Osteoblast (primary cell): ENCODE data around the gene HRH2. TPM values are rescaled to one million over a fixed set of nuclear protein-coding genes. Genes with fewer than 3 reads are reported as not detected.

Experiments used
- DNase-seq: peaks from one replicate; pipeline ENCODE4 v3.0.0; 2011; ENCODE audit warnings: low spot score, mixed read lengths; ENCODE audit not compliant: insufficient read length; ENCODE audit errors: missing footprints
- H2AFZ ChIP-seq: 2 replicates; pipeline ENCODE4 v1.6.0; 2011; ENCODE audit warnings: mild to moderate bottlenecking, low read length
- H3K27ac ChIP-seq: 2 replicates; pipeline ENCODE4 v1.5.1; 2011; ENCODE audit warnings: mild to moderate bottlenecking, low read depth, low read length, moderate library complexity
- H3K27me3 ChIP-seq: 2 replicates; pipeline ENCODE4 v1.6.0; 2012; ENCODE audit warnings: mild to moderate bottlenecking, control low read depth, inconsistent platforms, low read length, moderate library complexity; ENCODE audit not compliant: insufficient read depth
- H3K36me3 ChIP-seq: 2 replicates; pipeline ENCODE4 v1.5.1; 2011; ENCODE audit warnings: mild to moderate bottlenecking, low read length, control low read depth, moderate library complexity; ENCODE audit not compliant: insufficient read depth
- H3K4me1 ChIP-seq: 2 replicates; pipeline ENCODE4 v1.5.1; 2011; ENCODE audit warnings: mild to moderate bottlenecking, low read length, control low read depth, moderate library complexity; ENCODE audit not compliant: insufficient read depth
- H3K4me2 ChIP-seq: 2 replicates; pipeline ENCODE4 v1.6.0; 2011; ENCODE audit warnings: mild to moderate bottlenecking, low read length; ENCODE audit not compliant: insufficient read depth
- H3K4me3 ChIP-seq: fragments of 200-600 bp; sonication (generic); 3 replicates; pipeline ENCODE4 v1.5.1; 2012; ENCODE audit warnings: mild to moderate bottlenecking, low read length, inconsistent platforms; ENCODE audit not compliant: insufficient read depth
- H3K79me2 ChIP-seq: 2 replicates; pipeline ENCODE4 v1.6.0; 2012; ENCODE audit warnings: mild to moderate bottlenecking, low read length, control low read depth, inconsistent platforms; ENCODE audit not compliant: insufficient read depth
- H3K9me3 ChIP-seq: 2 replicates; pipeline ENCODE4 v1.5.1; 2011; ENCODE audit warnings: low read depth, low read length, control low read depth
- H4K20me1 ChIP-seq: 2 replicates; pipeline ENCODE4 v1.6.0; 2012; ENCODE audit warnings: mild to moderate bottlenecking, low read length, control low read depth; ENCODE audit not compliant: insufficient read depth
- CTCF ChIP-seq: IDR thresholded peaks from 2 replicates; pipeline ENCODE4 v1.5.1; 2011; ENCODE audit warnings: mild to moderate bottlenecking, low read depth, low read length, moderate library complexity; ENCODE audit errors: extremely low read depth
- total RNA-seq: library from RNA; depleted of rRNA; stranded (reverse); fragments of >200 nt; gene quantifications from 2 replicates; pipeline ENCODE4 v1.2.3, GENCODE V29; 2012

Gene HRH2
- total RNA-seq, 1 donor: 0.36 TPM

GRCh38 chr5:175617447-175617846, 40.4 kb upstream of the HRH2 start:
- H3K4me2 ChIP-seq: no peak overlapping the region
- H3K79me2 ChIP-seq: no peaks in the 10 kb centered on the region
- no peaks in the 10 kb centered on the region for H3K27me3 ChIP-seq
- H3K36me3 ChIP-seq: no peaks in the 10 kb centered on the region
- H3K4me3 ChIP-seq: no peak overlapping the region
- TF ChIP-seq CTCF: no peak
- no peak overlapping the region for H2AFZ ChIP-seq
- no peak for DNase-seq
- H3K4me1 ChIP-seq: no peaks in the 10 kb centered on the region
- no peaks in the 10 kb centered on the region for H4K20me1 ChIP-seq
- H3K9me3 ChIP-seq: no peaks in the 10 kb centered on the region
- H3K27ac ChIP-seq: no peak overlapping the region

GRCh38 chr5:175620527-175620926, 37.3 kb upstream of the HRH2 start:
- Histone ChIP-seq H3K9me3 (no peaks in the 10 kb centered on the region), H3K4me1 (no peaks in the 10 kb centered on the region), H3K27me3 (no peaks in the 10 kb centered on the region), H3K27ac (no peak overlapping the region), H3K79me2 (no peaks in the 10 kb centered on the region), H3K36me3 (no peaks in the 10 kb centered on the region), H3K4me2 (no peak overlapping the region), H2AFZ (no peak overlapping the region), H3K4me3 (no peak overlapping the region), H4K20me1 (no peaks in the 10 kb centered on the region)
- no peak for DNase-seq
- TF ChIP-seq CTCF: no peak

GRCh38 chr5:175621971-175622370, 35.9 kb upstream of the HRH2 start:
- no peak overlapping the region for H3K4me2 ChIP-seq
- no peak overlapping the region for H2AFZ ChIP-seq
- no peaks in the 10 kb centered on the region for H3K36me3 ChIP-seq
- H3K27me3 ChIP-seq: no peaks in the 10 kb centered on the region
- TF ChIP-seq CTCF: no peak
- H3K4me3 ChIP-seq: no peak overlapping the region
- H3K79me2 ChIP-seq: no peaks in the 10 kb centered on the region
- H3K9me3 ChIP-seq: no peaks in the 10 kb centered on the region
- no peak overlapping the region for H3K27ac ChIP-seq
- H3K4me1 ChIP-seq: no peaks in the 10 kb centered on the region
- no peaks in the 10 kb centered on the region for H4K20me1 ChIP-seq
- DNase-seq: no peak

- Histone ChIP-seq H3K4me3 (no peak overlapping the region), H3K36me3 (no peaks in the 10 kb centered on the region), H3K4me2 (no peak overlapping the region), H3K27me3 (no peaks in the 10 kb centered on the region), H2AFZ (no peak overlapping the region), H3K27ac (no peak overlapping the region), H3K9me3 (no peaks in the 10 kb centered on the region), H4K20me1 (no peaks in the 10 kb centered on the region), H3K79me2 (no peaks in the 10 kb centered on the region), H3K4me1 (no peaks in the 10 kb centered on the region)
- no peak for DNase-seq
- no peak for TF ChIP-seq CTCF
Measured at GRCh38 chr5:175623088-175623487, 34.8 kb upstream of the HRH2 start.
